Measurements from ENCODE around the gene NOVA2. TPM values are rescaled to one million over a fixed set of nuclear protein-coding genes. Genes with fewer than 3 reads are reported as not detected.
A peak's percentile ranks its signal among the peaks of the same experiment; 100 is the strongest.

The NOVA2 gene
- total RNA-seq, 1 donor: 0.27 TPM

DNA sequence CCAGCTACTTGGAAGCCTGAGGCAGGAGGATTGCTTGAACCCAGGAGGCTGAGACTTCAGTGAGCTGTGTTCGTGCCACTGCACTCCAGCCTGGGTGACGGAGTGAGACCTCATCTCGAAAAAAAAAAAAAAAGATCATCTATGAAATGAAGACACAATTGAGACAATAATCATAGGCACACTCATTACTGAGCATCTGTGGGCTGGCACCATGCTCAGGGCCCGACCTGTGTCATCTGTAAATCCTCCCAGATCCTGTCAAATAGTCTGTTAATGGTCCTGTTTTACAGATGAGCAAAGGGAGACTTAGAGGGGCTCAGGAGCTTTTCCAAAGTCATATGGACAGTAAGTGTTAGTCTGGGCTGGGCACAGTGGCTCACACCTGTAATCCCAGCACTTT lies 54.9 kb downstream of the NOVA2 start:
- no peak overlapping the region for H3K4me3 ChIP-seq (ENCODE audit: low read depth, low read length)
- TF ChIP-seq, protein P1, sequence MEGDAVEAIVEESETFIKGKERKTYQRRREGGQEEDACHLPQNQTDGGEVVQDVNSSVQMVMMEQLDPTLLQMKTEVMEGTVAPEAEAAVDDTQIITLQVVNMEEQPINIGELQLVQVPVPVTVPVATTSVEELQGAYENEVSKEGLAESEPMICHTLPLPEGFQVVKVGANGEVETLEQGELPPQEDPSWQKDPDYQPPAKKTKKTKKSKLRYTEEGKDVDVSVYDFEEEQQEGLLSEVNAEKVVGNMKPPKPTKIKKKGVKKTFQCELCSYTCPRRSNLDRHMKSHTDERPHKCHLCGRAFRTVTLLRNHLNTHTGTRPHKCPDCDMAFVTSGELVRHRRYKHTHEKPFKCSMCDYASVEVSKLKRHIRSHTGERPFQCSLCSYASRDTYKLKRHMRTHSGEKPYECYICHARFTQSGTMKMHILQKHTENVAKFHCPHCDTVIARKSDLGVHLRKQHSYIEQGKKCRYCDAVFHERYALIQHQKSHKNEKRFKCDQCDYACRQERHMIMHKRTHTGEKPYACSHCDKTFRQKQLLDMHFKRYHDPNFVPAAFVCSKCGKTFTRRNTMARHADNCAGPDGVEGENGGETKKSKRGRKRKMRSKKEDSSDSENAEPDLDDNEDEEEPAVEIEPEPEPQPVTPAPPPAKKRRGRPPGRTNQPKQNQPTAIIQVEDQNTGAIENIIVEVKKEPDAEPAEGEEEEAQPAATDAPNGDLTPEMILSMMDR (IDR thresholded peaks at IDR 0.05; ENCODE audit: insufficient read depth, low read length): no peak
- DNase-seq (ENCODE audit: low read depth): no peak

DNA sequence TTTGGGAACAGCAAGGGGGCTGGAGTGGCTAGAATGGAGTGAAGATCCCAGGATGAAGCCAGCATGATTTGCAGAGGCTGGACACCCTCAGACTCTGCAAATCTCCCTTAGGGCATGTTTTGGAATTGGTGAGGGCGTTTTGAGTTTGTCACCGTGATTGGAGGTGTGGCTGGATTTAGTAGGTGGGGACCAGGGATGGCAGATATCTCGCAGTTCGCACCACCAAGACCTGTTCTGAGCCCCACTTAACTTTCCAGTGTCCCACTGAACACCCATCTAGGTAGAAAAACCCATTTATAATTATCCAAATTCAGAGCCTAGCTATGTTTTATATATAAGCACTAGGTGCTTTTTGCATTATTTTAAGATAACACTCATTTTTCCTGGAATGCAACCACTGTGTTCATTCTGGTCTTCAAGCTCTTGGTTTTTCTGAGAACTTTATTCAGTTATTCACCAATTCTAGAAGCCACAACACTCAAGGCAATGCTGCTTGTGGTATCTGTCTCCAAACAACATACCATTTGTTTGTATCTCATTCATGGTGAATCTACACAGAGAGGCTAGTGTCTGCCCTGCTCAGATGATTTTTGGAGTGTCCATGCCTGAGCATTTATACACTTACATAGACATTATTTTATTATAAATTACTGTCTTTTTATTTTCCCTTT lies 56.1 kb downstream of the NOVA2 start:
- TF ChIP-seq, protein P1 (IDR thresholded peaks at IDR 0.05; ENCODE audit: insufficient read depth, low read length): no peak
- no peak overlapping the region for H3K4me3 ChIP-seq (ENCODE audit: low read depth, low read length)
- no peak for DNase-seq (ENCODE audit: low read depth)

DNA sequence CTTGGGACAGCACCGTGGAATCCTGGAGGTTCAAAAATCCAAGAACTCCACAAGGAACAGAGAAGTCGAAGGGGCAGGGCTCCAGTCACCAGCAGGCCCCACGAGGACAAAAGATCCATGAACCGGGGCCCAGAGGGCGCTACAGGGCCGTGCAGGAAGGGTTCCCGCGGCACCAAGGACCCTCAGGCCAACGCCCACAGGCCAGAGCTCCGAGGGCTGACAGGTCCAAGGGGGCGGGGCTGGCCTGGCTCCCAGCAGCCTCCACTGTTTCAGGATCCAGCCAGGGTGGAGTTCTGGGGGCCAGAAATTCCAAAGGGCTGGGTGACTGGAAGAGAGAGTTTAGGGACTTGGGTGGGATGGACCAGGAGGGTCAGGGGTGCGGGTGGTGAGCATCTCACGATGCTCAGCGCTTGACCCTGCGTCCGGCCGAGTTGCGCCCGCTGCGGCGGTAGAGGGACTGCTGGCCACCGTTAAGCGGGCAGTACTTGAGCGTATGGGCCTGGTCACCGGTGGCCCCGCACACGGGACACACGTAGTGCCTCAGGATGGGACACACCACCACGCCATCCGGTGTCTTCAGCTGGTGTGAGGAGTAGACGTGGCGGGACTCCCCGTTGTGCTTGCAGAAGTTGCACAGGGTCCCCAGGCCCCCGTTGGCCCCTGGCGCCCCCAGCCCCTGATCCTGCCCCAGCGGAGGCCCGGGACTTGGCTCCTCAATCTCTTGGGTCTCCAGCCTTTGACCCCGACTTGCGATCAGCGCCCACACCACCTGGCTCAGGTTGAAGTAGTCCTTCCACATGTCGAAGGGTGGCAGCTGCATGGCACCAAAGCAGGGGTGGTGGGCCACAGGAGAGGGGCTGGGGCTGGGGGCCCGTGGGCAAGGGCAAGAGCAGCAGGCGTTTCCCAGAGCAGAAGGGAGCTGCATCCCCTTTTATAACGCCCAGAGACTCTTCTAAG lies 59.5 kb downstream of the NOVA2 start, which contains the start of gene NANOS2:
NANOS2 (minus strand) TSS at position 905 of the 957 bp plus-strand sequence; CDS start at position 820, 85 bp downstream.
- H3K4me3 ChIP-seq (ENCODE audit: low read depth, low read length): no peak within 1 kb of the TSS
- peak; percentile 37 for DNase-seq (ENCODE audit: low read depth)
- TF ChIP-seq, protein P1 (IDR thresholded peaks at IDR 0.05; ENCODE audit: insufficient read depth, low read length): peak; percentile 36

DNA sequence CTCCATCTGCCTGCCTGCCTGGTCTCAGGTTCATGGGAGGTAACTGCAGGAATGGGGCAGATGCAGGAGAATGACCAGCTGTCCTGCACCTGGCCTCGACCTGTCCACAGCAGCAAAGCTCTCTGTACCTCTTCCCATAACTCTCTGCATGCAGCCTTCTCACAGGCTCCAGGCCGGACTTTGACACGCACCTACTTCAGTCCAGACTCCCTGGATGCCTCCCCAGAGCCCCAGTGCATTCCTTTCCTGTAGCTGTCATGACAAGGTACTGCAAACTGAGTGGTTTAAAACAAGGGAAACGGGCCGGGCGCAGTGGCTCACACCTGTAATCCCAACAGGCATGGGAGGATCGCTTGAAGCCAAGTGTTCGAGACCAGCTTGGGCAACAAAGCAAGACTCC lies 62.4 kb downstream of the NOVA2 start:
- no peak overlapping the region for H3K4me3 ChIP-seq (ENCODE audit: low read depth, low read length)
- no peak for DNase-seq (ENCODE audit: low read depth)
- TF ChIP-seq, protein P1 (IDR thresholded peaks at IDR 0.05; ENCODE audit: insufficient read depth, low read length): no peak

DNA sequence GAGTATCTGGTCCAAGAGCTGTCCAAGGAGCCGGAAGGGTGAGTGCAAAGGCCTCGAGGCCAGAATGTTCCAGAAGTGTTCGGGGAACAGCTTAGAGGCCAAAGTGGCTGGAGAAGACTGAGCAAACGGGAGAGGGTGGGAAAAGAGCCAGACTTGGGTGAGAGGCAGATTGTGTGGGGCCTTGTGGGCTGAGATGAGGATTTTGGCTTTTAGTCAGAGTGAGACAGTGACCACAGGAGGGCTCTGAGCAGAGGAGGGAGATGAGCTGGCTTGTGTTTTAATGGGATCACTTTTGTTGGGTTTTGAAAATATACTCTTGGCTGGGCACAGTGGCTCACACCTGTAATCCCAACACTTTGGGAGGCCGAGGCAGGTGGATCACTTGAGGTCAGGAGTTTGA lies 64.7 kb downstream of the NOVA2 start:
- H3K4me3 ChIP-seq (ENCODE audit: low read depth, low read length): no peak overlapping the region
- no peak for DNase-seq (ENCODE audit: low read depth)
- TF ChIP-seq, protein P1 (IDR thresholded peaks at IDR 0.05; ENCODE audit: insufficient read depth, low read length): no peak

DNA sequence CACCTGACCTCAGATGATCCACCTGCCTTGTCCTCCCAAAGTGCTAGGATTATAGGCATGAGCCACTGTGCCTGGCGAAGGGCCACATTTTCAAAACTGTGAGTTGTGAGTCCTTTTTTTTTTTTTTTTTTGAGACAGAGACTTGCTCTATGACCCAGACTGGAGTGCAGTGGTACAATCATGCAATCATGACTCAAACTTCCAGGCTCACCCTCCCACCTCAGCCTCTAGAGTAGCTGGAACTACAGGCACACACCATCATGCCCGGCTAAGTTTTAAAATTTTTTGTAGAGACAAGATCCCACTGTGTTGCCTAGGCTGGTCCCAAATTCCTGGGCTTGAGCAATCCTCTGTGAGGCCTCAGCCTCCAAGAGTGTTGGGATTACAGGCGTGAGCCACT lies 67.4 kb downstream of the NOVA2 start:
- TF ChIP-seq, protein P1 (IDR thresholded peaks at IDR 0.05; ENCODE audit: insufficient read depth, low read length): no peak
- DNase-seq (ENCODE audit: low read depth): peak; percentile 49

More for the DNA sequence above, 67.4 kb downstream of the NOVA2 start:
- H3K4me3 ChIP-seq (ENCODE audit: low read depth, low read length): no peak overlapping the region

All from fibroblast of the aortic adventitia (primary cell).